GM12878 (cell line): ENCODE measurements around the gene TACR1. TPM values are rescaled to one million over a fixed set of nuclear protein-coding genes. Genes with fewer than 3 reads are reported as not detected.

Experiments
- ATAC-seq: fragments of 200-7000 bp; cut with Tn5 transposase; 3 replicates; pipeline ENCODE4 v1.9.1; 2020; ENCODE audit warnings: mild to moderate bottlenecking, moderate library complexity
- BruUV-seq: library from RNA; stranded (reverse); fragments of 400-500 nt; replicated peaks from 2 replicates; lab custom pipeline; 2021; lab: Mats Ljungman, UMichigan
- CTCF ChIA-PET: fragments of 300-600 bp; sonication (Branson Sonifier 250); formaldehyde crosslinking; extraction: SDS; loops from one replicate; lab custom pipeline; 2021; ENCODE audit warnings: inconsistent platforms; lab: Yijun Ruan, JAX
- POLR2A ChIA-PET: fragments of 350-600 bp; formaldehyde crosslinking; extraction: SDS; loops from one replicate; lab custom pipeline; 2021; ENCODE audit warnings: inconsistent platforms; lab: Charles Lee
- RAD21 ChIA-PET: fragments of 300-600 bp; sonication (Branson Sonifier 250); formaldehyde crosslinking; loops from one replicate; lab custom pipeline; 2023; ENCODE audit warnings: antibody characterized with exemption; ENCODE audit not compliant: unreplicated experiment; lab: Charles Lee
- SMC1A ChIA-PET: fragments of 300-600 bp; sonication (Branson Sonifier 250); formaldehyde crosslinking; loops from one replicate; lab custom pipeline; 2023; ENCODE audit not compliant: unreplicated experiment, uncharacterized antibody; lab: Charles Lee
- DNase-seq: peaks from one replicate; pipeline ENCODE4 v3.0.0-alpha.2; 2011; ENCODE audit warnings: low read depth, low spot score
- FAIRE-seq: peaks from 3 replicates; lab custom pipeline; 2011; peaks lifted over from hg19 to GRCh38; lab: Jason Lieb, UNC
- H2AFZ ChIP-seq: 2 replicates; pipeline ENCODE4 v1.6.0; 2011; ENCODE audit warnings: low read depth, low read length, control low read depth; ENCODE audit not compliant: control insufficient read depth
- H3K27ac ChIP-seq: 2 replicates; pipeline ENCODE4 v1.5.1; 2011; ENCODE audit warnings: control low read depth; ENCODE audit not compliant: control insufficient read depth, insufficient read depth
- H3K27me3 ChIP-seq, 2 experiments: replicated peaks in 1 of 2; 2 replicates each; pipeline versions ENCODE4 v1.6.0 to v1.6.1; 2011; ENCODE audit warnings: low read length in 1 of 2; ENCODE audit not compliant: control insufficient read depth in 2 of 2, insufficient read depth in 2 of 2
- H3K36me3 ChIP-seq, 2 experiments: 2 replicates each; pipeline ENCODE4 v1.5.1; 2011; ENCODE audit warnings: low read length in 1 of 2; ENCODE audit not compliant: control insufficient read depth in 2 of 2, insufficient read depth in 2 of 2
- H3K4me1 ChIP-seq: 2 replicates; pipeline ENCODE4 v1.6.1; 2011; ENCODE audit warnings: mild to moderate bottlenecking, low read length, moderate library complexity, mixed read lengths; ENCODE audit not compliant: control insufficient read depth, insufficient read depth
- H3K4me2 ChIP-seq: 2 replicates; pipeline ENCODE4 v1.6.0; 2011; ENCODE audit warnings: control low read depth; ENCODE audit not compliant: control insufficient read depth, insufficient read depth
- H3K4me3 ChIP-seq: fragments of 200-600 bp; sonication (generic); 2 replicates; pipeline ENCODE4 v1.5.1; 2016
- H3K79me2 ChIP-seq: 2 replicates; pipeline ENCODE4 v1.6.0; 2011; ENCODE audit warnings: low read length; ENCODE audit not compliant: control insufficient read depth, insufficient read depth
- H3K9ac ChIP-seq: 2 replicates; pipeline ENCODE4 v1.8.0; 2011; ENCODE audit warnings: low read length, control low read depth, mixed read lengths; ENCODE audit not compliant: control insufficient read depth, insufficient read depth
- H3K9me3 ChIP-seq: replicated peaks from 3 replicates; pipeline ENCODE4 v1.5.1; 2011; ENCODE audit warnings: mild to moderate bottlenecking, low read length; ENCODE audit not compliant: control insufficient read depth, insufficient read depth
- H4K20me1 ChIP-seq: 2 replicates; pipeline ENCODE4 v1.6.0; 2011; ENCODE audit not compliant: control insufficient read depth, insufficient read depth
- CBX3 ChIP-seq: fragments of 200-600 bp; sonication (generic); IDR thresholded peaks from 2 replicates; pipeline ENCODE4 v1.6.1; 2016; ENCODE audit warnings: low read depth, borderline replicate concordance
- CHD2 ChIP-seq: IDR thresholded peaks from 2 replicates; pipeline ENCODE4 v1.6.1; 2011; ENCODE audit warnings: low read depth, low read length, improper control_type of control experiment, borderline replicate concordance
- E4F1 ChIP-seq: fragments of 450-650 bp; IDR thresholded peaks from 2 replicates; pipeline ENCODE4 v1.6.1; 2018; ENCODE audit warnings: borderline replicate concordance, mild to moderate bottlenecking; ENCODE audit not compliant: partially characterized antibody
- EGR1 ChIP-seq, 2 experiments: IDR thresholded peaks; 1 replicate in 1 of 2; 2 replicates in 1 of 2; pipeline ENCODE4 v1.6.1; 2011 to 2012; ENCODE audit warnings: low read depth in 2 of 2, low read length in 2 of 2, borderline replicate concordance in 1 of 2, mild to moderate bottlenecking in 1 of 2, moderate library complexity in 1 of 2
- ETV6 ChIP-seq, 2 experiments: fragments of 450-650 bp in 1 of 2; IDR thresholded peaks in 1 of 2; conservative IDR thresholded peaks in 1 of 2; 2 replicates each; pipeline ENCODE4 v1.6.1; 2014; ENCODE audit warnings: antibody characterized with exemption in 1 of 2, borderline replicate concordance in 1 of 2, low read depth in 1 of 2, mild to moderate bottlenecking in 1 of 2, moderate library complexity in 1 of 2
- NFXL1 ChIP-seq: fragments of 450-650 bp; IDR thresholded peaks from 2 replicates; pipeline ENCODE4 v1.6.1; 2017; ENCODE audit warnings: antibody characterized with exemption, mild to moderate bottlenecking, borderline replicate concordance
- SMARCA5 ChIP-seq: fragments of 450-650 bp; IDR thresholded peaks from 2 replicates; pipeline ENCODE4 v1.6.1; 2017; ENCODE audit warnings: mild to moderate bottlenecking
- SP1 ChIP-seq: IDR thresholded peaks from one replicate; pipeline ENCODE4 v1.6.1; 2011; ENCODE audit warnings: low read depth, low read length
- SREBF2 ChIP-seq: IDR thresholded peaks from 2 replicates; pipeline ENCODE4 v1.6.1; 2012; ENCODE audit warnings: mild to moderate bottlenecking, low read length
- WGBS: methylation state at CpG from one replicate; pipeline ENCODE4 v1.1.6; 2016; ENCODE audit warnings: low lambda C conversion rate; ENCODE audit not compliant: insufficient replicate concordance, insufficient coverage; ENCODE audit errors: missing lambda C conversion rate; 5-methylcytosine and 5-hydroxymethylcytosine counted together
- in situ Hi-C: fragments of 300-500 bp; cut with MboI; formaldehyde crosslinking; loops from 9 replicates; pipeline ENCODE4 v1.14.3; 2018; ENCODE audit warnings: mixed read lengths
- intact Hi-C: fragments of 100-400 bp; cut with micrococcal nuclease; formaldehyde crosslinking; loops from one replicate; pipeline ENCODE4 v1.14.2; 2022; ENCODE audit not compliant: unreplicated experiment
- polyA plus RNA-seq, 11 experiments: library from polyadenylated mRNA; depleted of rRNA in 4 of 11; unstranded in 6 of 11; stranded (reverse) in 5 of 11; fragments of >200 nt; fragmentation: Nextera tagmentation in 4 of 11; fragmentation: Illumina TruSeq in 1 of 11; extraction: Ambion mirVana in 4 of 11; extraction: Trizol in 1 of 11; gene quantifications; 1 replicate in 1 of 11; 2 replicates in 10 of 11; pipeline versions ENCODE4 v1.2.1 to v1.2.3, GENCODE V29; 2011 to 2016; ENCODE audit warnings: inconsistent platforms in 2 of 11, missing spikeins in 2 of 11, low read depth in 1 of 11
- total RNA-seq, 4 experiments: library from RNA; depleted of rRNA in 3 of 4; stranded (reverse); fragments of >200 nt in 3 of 4; fragmentation: Illumina TruSeq in 1 of 4; extraction: Trizol in 1 of 4; gene quantifications; 2 replicates each; pipeline versions ENCODE4 v1.2.1 to v1.2.3, GENCODE V29; 2013 to 2021

Gene TACR1
- total and polyA plus RNA-seq, 10 of the 15 experiments (the other 5 are each of a cell fraction or from before 2014, with no cell fraction given): 0.04 to 1.4 (median 0.15) TPM

DNA sequence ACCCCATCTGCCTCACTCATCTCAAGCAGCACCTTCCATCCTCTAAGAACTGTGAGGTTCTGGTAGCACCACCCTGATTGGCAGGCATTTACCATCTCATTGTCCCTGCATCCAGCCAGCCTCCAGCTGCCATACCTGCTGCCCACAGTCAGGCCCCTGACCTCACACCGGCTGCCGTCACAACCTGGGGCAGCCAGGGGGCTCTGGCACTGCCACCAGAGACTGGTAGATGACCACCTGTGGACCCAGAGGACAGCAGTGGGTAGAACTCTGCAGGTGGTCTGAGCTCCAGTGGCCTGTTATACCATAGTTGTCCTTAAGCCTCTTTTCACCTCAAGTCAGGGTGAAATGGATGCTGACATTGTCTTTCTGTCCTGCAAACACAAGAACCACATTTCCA is 171.4 kb downstream of the TACR1 start:
- no peak overlapping the region for H2AFZ ChIP-seq
- in situ Hi-C loops (no loop called here), intact Hi-C loops (no loop called here)
- BruUV-seq: no TSS peak
- 100% methylated on average over 2 of the region's 2 CpGs for WGBS
- ATAC-seq: no peak
- no peak overlapping the region for H3K9ac ChIP-seq
- ChIA-PET SMC1A (no interaction called here), POLR2A (no interaction called here), RAD21 (no interaction called here), CTCF (interaction anchor here (1.2 kb wide), 1 partner anchor 581 kb away, joined by 3 read pairs; no protein-coding TSS in a partner anchor)
- no peak overlapping the region for H3K4me3 ChIP-seq
- no peak overlapping the region for H3K4me2 ChIP-seq
- no peak for DNase-seq
- FAIRE-seq: no peak
- no peak overlapping the region for H3K27ac ChIP-seq
- H3K4me1 ChIP-seq: peaks cover 6% of the 10 kb centered on the region; the same call in 1 of the 2 replicates
- H3K27me3 ChIP-seq: no peaks in the 10 kb centered on the region
- TF ChIP-seq E4F1 (no peak), SP1 (no peak), SMARCA5 (no peak), NFXL1 (no peak), CBX3 (no peak), CHD2 (no peak), ETV6 (conservative IDR thresholded peaks at IDR 0.05 in 1 of 2, IDR thresholded peaks at IDR 0.05 in 1 of 2; ENCODE audit: borderline replicate concordance in 1 of 2, low read depth in 1 of 2) (no peak), SREBF2 (no peak), EGR1 (IDR thresholded peaks at IDR 0.05; ENCODE audit: borderline replicate concordance in 1 of 2, low read depth in 2 of 2, low read length in 2 of 2) (no peak)
- H3K79me2 ChIP-seq: no peaks in the 10 kb centered on the region
- H4K20me1 ChIP-seq: no peaks in the 10 kb centered on the region
- H3K36me3 ChIP-seq: no peaks in the 10 kb centered on the region
- H3K9me3 ChIP-seq: no peaks in the 10 kb centered on the region
